GM06990 (cell line): ENCODE data around the gene CCNT1.
"Not testable (repeated sequence)": the region's sequence is repeated elsewhere in the genome, so short reads cannot be mapped to it uniquely, and the experiment has no call there.

Experiments used
- DNase-seq: peaks from one replicate; pipeline ENCODE4 v3.0.0-alpha.2; 2011; ENCODE audit not compliant: insufficient read length; ENCODE audit errors: extremely low read depth
- H3K27me3 ChIP-seq: replicated peaks from 2 replicates; pipeline ENCODE4 v1.6.0; 2011; ENCODE audit warnings: low read length; ENCODE audit not compliant: control insufficient read depth, insufficient read depth
- H3K36me3 ChIP-seq: 2 replicates; pipeline ENCODE4 v1.5.1; 2011; ENCODE audit warnings: low read length; ENCODE audit not compliant: control insufficient read depth, insufficient read depth
- H3K4me3 ChIP-seq: replicated peaks from 2 replicates; pipeline ENCODE4 v1.5.1; 2011; ENCODE audit warnings: low read depth, mild to moderate bottlenecking, control low read depth, low read length
- CTCF ChIP-seq: IDR thresholded peaks from 2 replicates; pipeline ENCODE4 v1.5.1; 2011; ENCODE audit warnings: low read length, control low read depth, mild to moderate bottlenecking, inconsistent platforms; ENCODE audit not compliant: insufficient read depth, poor library complexity, severe bottlenecking

CCNT1 gene

DNA sequence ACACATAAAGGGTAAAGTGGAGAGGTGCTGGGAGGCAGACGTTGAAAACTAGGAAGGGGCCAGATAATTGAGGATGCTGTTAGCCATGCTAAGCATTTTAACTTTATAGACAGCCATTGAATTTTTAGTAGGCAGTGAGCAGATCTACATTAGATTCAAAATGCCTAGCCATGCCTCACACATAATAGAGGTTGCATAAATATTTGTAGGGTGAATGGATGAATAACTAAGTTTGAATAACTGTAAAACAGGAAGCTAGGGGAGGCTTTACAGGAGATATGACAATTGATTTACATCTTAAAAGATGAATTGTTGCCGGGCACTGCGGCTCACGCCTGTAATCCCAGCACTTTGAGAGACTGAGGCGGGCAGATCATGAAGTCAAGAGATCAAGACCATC, 12.3 kb upstream of the CCNT1 start:
- TF ChIP-seq CTCF, result no peak

DNA sequence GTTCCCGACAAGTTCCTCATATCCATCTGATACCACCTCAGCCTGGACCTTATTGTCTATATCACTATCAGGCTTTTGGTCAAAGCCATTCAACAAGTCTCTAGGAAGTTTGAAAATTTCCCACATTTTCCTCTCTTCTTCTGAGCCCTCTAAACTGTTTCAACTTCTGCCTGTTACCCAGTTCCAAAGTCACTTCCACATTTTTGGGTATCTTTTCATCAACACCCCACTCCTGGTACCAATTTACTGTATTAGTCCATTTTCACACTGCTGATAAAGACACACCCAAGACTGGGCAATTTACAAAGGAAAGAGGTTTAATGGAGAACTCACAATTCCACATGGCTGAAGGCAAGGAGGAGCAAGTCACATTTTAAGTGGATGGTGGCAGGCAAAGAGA, 4.2 kb upstream of the CCNT1 start:
- H3K36me3 ChIP-seq, DNase-seq, H3K27me3 ChIP-seq, H3K4me3 ChIP-seq: not testable (repeated sequence)

More for the DNA sequence above, 12.3 kb upstream of the CCNT1 start:
- no peak for DNase-seq
- H3K36me3 ChIP-seq, result no peaks in the 10 kb centered on the region
- H3K27me3 ChIP-seq, result no peaks in the 10 kb centered on the region
- no peak overlapping the region for H3K4me3 ChIP-seq

DNA sequence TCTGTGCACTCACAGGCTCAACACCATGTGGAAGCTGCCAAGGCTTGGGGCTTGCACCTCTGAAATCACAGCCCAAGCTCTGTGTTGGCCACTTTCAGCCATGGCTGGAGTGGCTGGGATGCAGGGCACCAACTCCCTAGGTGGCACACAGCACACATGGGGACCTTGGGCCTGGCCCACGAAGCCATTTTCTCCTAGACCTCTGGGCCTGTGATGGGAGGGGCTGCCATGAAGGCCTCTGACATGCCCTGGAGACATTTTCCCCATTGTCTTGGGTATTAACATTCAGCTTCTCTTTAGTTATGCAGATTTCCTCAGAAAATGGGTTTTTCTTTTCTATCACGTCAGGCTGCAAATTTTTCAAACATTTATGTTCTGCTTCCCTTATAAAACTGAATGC, 3.7 kb upstream of the CCNT1 start:
- not testable (repeated sequence) for H3K36me3 ChIP-seq, H3K4me3 ChIP-seq, DNase-seq, H3K27me3 ChIP-seq

GRCh38 chr12:48719002-48719401, 2.5 kb upstream of the CCNT1 start:
- H3K4me3 ChIP-seq, H3K27me3 ChIP-seq, DNase-seq, H3K36me3 ChIP-seq: not testable (repeated sequence)

- DNase-seq, result peak; percentile 54
- H3K27me3 ChIP-seq, result no peaks in the 10 kb centered on the region
- H3K4me3 ChIP-seq, result peak overlapping the region; percentile 68
- H3K36me3 ChIP-seq, result no peaks in the 10 kb centered on the region; the same call in 1 of the 2 replicates
- TF ChIP-seq CTCF, result no peak
These were observed 767 bp upstream of the CCNT1 start for GRCh38 chr12:48717252-48717695.

DNA sequence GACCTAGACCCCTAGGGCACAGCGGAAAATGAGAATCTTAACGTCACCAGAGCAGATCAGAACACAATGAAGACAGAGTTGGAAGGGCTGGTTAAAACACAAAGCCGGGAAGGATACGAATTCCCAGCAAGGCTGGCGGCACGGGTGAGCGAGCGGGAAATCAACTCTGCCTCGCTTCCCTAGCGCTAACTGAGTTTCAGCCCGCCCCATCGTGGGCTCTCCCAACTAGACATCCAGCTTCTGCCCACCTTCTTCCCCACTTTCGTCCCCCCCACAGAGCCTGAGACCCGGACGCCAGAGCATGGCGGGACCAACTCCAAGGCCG, 377 bp downstream of the CCNT1 start:
- DNase-seq, result no peak
- H3K36me3 ChIP-seq, result no peaks in the 10 kb centered on the region; the same call in 1 of the 2 replicates
- H3K4me3 ChIP-seq, result peak overlapping the region; percentile 83
- TF ChIP-seq CTCF, result no peak
- no peaks in the 10 kb centered on the region for H3K27me3 ChIP-seq

DNA sequence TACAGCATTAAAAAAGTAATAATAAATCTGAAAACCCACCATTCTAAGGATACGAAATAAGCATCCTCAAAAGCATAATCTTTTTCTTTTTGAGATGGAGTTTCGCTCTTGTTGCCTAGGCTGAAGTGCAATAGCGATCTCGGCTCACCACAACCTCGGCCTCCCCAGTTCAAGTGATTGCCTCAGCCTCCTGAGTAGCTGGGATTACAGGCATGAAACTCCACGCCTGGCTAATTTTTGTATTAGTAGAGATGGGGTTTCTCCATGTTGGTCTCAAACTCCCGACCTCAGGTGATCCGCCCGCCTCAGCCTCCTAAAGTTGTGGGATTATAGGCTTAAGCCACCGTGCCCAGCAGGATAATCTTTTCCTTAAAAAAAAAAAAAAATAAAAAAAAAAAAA, 4.3 kb downstream of the CCNT1 start:
- Histone ChIP-seq H3K36me3 (no peaks in the 10 kb centered on the region; the same call in none of the 2 replicates), H3K4me3 (no peak overlapping the region), H3K27me3 (no peaks in the 10 kb centered on the region)
- no peak for DNase-seq
- no peak for TF ChIP-seq CTCF

DNA sequence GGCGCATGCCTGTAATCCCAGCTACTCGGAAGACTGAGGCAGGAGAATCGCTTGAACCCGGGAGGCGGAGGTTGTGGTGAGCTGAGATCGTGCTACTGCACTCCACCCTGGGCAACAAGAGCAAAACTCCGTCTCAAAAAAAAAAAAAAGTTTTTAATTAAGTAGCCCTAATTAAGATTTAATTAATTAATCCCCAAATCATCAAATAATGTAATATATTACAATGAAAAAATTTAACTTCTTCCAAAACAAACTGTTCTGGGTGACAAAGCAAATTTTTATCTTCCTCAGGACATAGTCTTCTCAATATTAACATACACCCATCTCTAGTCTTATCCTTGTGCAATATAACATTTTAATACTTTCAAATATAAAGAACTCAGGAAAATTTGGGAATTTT, 17.7 kb downstream of the CCNT1 start:
- H3K27me3 ChIP-seq, H3K36me3 ChIP-seq, DNase-seq, H3K4me3 ChIP-seq: not testable (repeated sequence)
